AG10803 (cell line): ENCODE results near the gene LPP.
A peak's percentile ranks its signal among the peaks of the same experiment; 100 is the strongest.

ENCODE experiments used
- DNase-seq: peaks from one replicate; pipeline ENCODE4 v3.0.0; 2010; ENCODE audit warnings: low read depth
- H3K4me3 ChIP-seq: 2 replicates; pipeline ENCODE4 v1.5.1; 2011; ENCODE audit warnings: mild to moderate bottlenecking, low read length, control low read depth
- CTCF ChIP-seq: conservative IDR thresholded peaks from 2 replicates; pipeline ENCODE4 v1.5.1; 2011; ENCODE audit warnings: mild to moderate bottlenecking, low read length, control low read depth, inconsistent platforms

LPP gene

GRCh38 chr3:188760408-188760807, 606.5 kb downstream of the LPP start:
- peak; percentile 25 for DNase-seq
- no peak overlapping the region for H3K4me3 ChIP-seq
- TF ChIP-seq CTCF: no peak

GRCh38 chr3:188761439-188761838, 607.5 kb downstream of the LPP start:
- no peak overlapping the region for H3K4me3 ChIP-seq
- no peak for TF ChIP-seq CTCF
- no peak for DNase-seq

- no peak for DNase-seq
- no peak overlapping the region for H3K4me3 ChIP-seq
- no peak for TF ChIP-seq CTCF
Measured at GRCh38 chr3:188761964-188762363, 608.0 kb downstream of the LPP start.

GRCh38 chr3:188764609-188765008, 610.7 kb downstream of the LPP start:
- TF ChIP-seq CTCF: no peak
- DNase-seq: no peak
- H3K4me3 ChIP-seq: no peak overlapping the region

GRCh38 chr3:188769831-188770230, 615.9 kb downstream of the LPP start:
- no peak overlapping the region for H3K4me3 ChIP-seq
- no peak for DNase-seq
- no peak for TF ChIP-seq CTCF

GRCh38 chr3:188772886-188773285, 618.9 kb downstream of the LPP start:
- DNase-seq: peak; percentile 72
- TF ChIP-seq CTCF: no peak
- H3K4me3 ChIP-seq: no peak overlapping the region

GRCh38 chr3:188775412-188775811, 621.5 kb downstream of the LPP start:
- no peak for TF ChIP-seq CTCF
- no peak for DNase-seq
- H3K4me3 ChIP-seq: no peak overlapping the region
